Brain pericyte (primary cell): Measurements from ENCODE around the gene SH3RF1.

ENCODE experiments used
- DNase-seq: peaks from one replicate; pipeline ENCODE4 v3.0.0-alpha.2; 2012; ENCODE audit warnings: low read depth, low spot score

SH3RF1 gene

DNA sequence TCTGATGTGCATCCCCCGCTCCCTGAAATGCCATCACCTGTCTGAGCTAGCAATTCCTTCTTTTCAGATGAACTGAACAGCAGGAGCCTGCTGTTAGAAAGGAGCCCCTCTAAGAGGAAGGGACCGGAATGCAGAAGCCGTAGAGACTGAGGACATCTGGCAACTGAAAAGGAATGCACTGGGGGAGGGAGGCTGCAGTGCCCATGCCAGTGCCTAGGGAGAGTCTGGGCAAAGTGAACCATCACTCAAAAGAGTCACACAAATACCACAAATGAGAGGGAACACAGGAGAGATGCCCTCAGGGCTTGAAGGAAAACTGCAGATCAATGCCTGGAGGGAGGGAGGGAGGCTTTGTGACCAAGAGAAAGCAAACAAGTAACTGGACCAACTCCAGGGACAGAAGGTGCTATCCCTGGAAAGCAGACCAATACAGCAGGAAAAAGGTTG is 166.8 kb downstream of the SH3RF1 start:
- DNase-seq: no peak

GRCh38 chr4:169102026-169102425 is 168.7 kb downstream of the SH3RF1 start:
- no peak for DNase-seq

DNA sequence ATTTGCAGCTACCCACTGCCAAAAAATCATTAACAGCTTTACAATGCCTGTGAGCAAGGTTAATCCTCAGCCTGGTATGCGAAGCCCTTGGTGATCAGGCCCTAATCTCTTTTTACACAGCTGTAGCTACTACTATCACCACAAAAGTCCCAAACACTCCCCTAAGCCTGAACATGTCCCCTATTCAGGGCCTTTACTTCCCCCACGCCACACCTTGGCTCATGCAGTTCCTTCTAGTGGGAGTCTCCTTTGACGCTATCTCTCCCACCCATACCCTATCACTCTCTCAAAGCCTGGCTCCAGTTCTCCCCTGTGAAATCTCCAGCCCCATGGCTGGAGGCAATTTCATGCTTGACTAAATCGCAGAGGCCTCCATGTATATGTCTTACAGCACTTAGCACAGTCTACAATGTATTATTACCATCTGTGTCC is 170.1 kb downstream of the SH3RF1 start:
- no peak for DNase-seq

DNA sequence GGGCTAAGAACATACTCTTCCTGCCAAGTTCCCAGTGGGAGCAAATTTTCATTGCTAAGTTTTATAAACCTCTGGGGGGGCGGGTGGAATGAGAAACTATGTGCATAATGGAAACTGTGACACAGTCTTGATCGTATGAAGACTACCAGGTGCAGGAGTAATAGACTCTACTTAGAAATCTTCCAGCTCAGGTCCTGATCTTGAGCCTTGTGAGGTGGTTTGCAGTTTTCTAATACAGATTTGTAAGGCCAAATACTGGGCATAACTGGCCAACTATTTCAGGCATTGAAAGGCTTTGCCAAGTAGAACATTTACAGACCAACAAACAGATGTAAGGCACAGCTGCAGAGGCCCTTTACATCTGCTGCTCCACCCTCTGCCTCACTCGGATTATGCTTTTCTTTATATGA is 171.0 kb downstream of the SH3RF1 start:
- DNase-seq: peak; percentile 59

- no peak for DNase-seq
These were observed 171.6 kb downstream of the SH3RF1 start for GRCh38 chr4:169098969-169099690.

DNA sequence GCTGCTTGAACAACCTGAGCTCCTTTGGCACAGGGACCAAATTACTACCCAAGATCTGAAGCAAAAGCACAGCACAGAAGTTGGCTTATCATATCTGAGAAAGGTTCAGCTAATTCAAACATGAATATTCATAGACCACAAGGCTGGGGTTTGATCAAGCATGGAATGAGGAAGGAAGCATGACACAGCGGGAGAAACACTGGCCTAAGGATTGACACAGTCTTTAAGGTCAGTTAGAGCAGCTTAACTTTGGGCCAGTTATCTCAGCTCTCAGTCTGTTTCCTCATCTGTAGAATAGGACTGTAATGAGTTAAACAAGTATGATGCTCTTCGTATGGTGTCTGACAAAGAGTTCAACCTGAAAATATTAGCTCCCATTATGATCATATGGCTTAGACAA is 172.2 kb downstream of the SH3RF1 start:
- DNase-seq: no peak

- no peak for DNase-seq
These were observed 172.7 kb downstream of the SH3RF1 start for GRCh38 chr4:169098054-169098497.

GRCh38 chr4:169096221-169096620 is 174.5 kb downstream of the SH3RF1 start:
- DNase-seq: no peak

DNA sequence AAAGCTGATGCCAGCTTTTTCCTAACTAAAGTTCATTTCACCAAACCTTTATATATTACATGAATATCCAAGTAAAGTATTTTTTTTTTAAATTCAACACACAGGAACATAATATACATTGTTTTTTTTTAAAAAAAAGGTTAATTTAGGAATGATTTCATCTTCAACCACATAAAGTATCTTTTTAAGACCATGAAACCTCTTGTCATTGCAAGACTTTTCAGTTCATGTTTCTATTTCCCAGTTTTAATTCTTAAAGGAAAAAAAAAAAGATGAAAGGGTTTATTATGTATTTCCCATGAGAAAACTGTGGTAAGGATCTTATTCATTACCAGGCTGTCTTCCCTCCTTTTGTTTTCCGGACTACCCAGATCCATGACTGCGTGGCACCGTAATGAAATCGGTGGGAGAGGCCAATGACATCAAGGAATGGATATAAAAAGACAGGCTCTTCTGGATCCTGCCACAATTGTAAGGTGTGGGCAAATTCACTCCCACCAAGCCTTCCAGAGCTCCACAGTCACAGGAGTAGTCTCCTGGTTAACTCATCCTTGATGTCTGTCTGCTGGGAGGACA is 176.0 kb downstream of the SH3RF1 start:
- no peak for DNase-seq

DNA sequence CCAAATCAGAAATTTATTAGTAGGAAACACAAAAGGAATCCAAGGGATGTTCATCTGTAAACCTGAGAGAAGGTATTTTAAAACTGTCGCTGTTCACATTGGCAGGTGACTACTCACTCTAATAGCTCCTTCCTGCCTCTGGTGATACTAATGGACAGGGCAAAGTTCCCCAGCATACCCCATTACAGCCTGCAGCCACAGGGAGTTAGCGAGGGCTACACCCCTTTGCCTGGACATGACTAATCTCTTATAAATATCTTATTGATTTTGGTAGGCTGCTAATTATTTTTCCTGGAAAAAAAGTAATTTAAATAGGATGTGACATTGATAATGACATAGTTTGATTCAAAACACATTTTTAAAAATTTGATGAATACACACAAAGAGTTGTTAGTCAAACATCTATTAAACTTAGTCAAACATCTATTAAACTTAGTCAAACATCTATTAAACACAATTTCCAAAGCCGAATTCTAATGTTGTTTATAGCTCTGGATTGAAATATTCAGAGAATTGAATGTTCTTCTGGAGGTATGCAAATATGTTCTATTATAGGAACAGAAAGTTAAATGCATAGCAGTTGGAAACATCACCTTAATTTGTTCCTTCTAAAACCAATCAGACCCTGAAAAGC is 177.8 kb downstream of the SH3RF1 start:
- DNase-seq: no peak

DNA sequence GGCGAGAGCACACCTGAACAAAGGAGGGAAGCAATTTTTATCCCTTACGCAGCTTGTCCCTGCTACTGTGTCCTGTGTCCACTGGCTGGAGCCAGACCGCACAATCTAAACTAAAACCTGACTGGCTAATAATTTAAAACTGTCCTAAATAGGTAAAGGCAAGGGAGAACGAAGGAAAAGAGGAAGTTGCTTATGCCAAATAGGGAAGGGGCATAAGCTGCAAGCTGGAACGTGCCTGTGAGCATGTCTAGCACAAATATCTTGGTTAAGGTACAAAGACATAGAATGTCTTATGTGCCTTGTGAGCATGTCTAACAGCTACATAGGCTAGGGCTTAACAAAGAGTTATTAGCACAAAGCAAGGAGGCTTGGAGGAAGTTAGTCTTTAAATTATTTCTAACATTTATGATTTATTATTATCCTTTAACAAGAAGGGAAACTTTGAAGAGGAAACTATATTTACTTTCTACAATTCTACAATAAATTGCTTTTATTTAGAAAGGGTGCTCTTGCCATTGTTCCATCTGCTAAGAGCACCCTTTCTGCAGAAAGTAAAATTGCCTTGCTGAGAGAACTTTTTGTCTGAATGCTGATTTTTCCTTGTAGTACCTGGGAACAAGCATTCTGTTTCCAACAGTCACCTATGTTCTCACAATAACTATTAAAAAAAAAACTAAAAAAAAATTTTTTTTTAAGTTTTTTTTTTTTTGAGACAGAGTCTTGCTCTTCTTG is 180.1 kb downstream of the SH3RF1 start:
- no peak for DNase-seq

DNA sequence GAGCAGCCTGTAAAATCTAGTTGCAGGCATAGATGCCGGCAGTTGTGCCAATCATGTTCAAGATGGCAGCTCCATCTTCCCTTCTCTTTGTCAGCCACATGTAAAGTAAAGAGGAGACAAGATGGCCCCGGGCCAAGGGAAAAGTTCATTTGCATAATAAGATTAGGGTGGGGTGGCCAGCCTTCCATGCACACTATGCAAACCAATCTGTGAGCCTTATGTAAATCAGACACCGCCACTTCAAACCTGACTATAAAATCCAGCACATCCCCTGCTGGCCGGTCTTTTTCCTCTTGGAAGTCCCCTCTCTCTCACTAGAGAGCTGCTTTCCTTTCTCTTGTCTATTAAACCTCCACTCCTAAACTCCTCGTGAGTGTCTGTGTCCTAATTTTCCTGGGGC is 181.8 kb downstream of the SH3RF1 start:
- DNase-seq: no peak

DNA sequence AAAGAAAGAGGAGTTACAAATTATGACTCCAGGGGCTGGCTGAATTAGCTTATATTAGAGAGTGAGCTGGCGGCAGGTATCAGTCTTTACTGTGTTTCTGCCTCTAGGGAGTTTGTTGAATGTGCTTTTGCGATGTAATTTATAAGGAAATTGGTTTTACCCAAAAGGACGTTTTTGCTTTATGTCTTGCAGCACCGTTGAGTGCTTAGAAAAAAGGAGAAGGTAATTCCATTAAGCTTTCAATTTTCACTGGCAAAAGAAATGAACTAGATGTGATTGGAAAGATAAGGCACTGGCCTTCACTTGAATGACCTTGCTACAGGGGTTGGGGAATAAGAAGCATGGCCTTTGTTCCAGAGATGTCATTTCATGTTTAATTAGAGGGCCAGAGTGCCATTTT is 185.8 kb downstream of the SH3RF1 start:
- DNase-seq: no peak

DNA sequence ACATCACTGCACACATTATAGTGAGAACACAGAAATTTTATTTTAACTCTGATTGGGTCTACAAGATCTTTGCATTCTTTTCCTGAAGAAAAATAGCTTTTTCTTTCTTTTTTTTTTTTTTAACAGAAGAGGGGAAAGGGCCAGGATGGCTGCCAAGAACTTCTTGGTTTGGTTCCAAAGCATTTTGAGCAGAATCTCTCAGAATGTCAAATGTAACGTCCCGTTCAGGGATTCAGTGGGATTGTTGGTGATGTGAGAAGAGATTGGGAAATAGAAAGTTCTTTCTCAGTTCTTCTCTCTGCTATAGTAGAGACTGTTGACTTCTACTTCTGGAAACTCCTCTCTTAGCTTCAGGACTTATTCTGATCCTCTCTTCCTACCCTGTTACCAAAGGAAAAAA is 189.8 kb downstream of the SH3RF1 start:
- DNase-seq: no peak

DNA sequence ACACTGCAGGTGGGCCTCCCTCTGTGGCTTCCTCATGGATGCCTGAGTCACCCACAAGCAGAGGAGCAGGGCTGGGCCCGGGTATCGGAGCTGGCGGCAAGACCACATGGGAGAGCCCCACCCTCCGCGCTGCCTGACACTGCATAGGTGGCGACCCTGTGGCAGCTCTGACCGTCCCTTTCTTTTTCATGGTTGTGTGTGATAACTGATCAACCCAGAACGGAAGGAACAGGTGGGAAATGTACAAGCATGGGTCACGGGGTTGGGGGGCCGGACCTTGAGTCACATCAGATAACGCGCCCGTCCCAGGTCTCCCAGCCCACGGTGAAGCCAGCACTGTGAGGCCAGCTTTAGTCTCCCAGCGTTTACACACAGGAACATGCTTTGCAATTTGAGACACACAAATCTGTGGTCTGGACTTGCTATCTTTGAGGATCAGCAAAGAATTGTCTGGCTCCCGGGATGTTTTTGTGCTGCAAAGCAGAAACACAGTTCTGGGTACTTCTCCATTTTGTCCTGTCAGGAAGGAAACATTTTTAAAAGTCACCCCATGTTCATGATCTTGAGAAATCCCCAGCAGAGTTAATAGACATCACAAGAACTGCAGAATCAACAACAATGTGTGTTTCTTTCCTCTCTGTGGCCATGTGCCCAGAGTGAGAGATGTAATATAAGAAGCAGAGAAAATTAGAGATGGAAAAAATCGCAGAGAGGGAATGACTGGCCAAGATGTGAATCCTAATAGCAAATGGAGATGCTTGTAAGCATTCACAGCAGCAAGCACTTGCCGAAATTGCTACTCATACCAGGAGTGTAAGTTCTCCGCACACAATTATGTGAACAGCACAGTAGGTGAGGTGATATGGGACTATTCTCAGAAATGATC is 190.6 kb downstream of the SH3RF1 start:
- DNase-seq: peak; percentile 72

DNA sequence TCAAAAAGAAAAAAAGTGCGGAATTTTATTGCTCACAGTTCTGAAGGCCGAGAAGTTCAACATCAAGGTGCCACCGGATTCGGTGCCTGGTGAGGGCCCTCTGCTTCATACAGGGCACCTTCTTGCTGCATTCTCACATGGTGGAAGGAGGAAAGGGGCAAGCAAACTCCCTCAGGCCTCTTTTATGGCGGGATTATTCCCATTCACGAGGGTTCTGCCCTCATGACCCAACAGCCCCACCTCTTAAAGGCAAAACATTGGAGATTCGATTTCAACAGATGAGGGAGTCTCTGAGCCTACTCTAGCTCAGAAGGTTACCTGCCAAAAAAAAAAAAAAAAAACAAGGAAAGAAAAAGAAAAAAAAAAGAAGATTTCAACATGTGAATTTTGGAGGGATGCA is 196.6 kb downstream of the SH3RF1 start:
- DNase-seq: no peak

GRCh38 chr4:169071747-169072146 is 199.0 kb downstream of the SH3RF1 start:
- DNase-seq: no peak

DNA sequence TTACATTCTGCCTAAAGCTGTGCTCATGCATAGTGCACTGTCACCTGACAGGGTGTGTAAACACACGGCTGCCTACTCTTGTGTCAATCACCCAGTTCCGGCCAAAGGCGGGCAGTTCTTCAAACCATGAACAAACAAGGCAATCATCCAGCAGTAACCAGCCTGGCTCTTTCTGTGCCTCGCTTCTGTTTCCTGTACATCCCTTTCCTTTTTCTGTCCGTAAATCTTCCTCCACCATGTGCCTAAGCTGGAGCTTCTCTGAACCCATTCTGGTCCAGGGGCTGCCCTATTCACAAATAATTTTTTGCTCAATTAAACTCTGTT is 199.9 kb downstream of the SH3RF1 start:
- DNase-seq: no peak

- DNase-seq: no peak
These were observed 200.5 kb downstream of the SH3RF1 start for GRCh38 chr4:169070071-169070894.

GRCh38 chr4:169068423-169068822 is 202.3 kb downstream of the SH3RF1 start:
- DNase-seq: no peak

DNA sequence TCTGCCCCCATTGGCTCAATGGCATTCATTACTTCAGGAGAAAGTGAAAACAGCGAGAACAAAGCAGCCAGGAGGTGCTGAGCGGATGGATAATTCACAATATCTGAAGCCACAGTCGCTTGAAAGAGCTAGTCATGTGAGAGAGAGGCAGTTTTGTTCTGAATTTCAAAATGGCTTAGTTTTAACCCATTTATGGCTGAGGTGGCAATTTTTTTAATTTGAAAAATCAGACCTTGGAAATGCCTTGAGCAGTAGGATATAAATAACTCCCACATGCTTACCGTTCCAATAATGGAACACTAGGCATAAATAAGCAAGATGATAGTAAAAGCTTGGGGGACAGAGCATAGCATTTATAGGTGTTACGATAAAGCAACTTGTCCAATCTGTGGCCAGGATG is 203.8 kb downstream of the SH3RF1 start:
- DNase-seq: no peak
